ENCODE results near the gene DYSF.

The DYSF gene

GRCh38 chr2:71576541-71576940, 123.2 kb downstream of the DYSF start:
- Histone ChIP-seq H3K4me2 (ENCODE audit: insufficient read depth, low read length, poor library complexity, severe bottlenecking) (no peak overlapping the region), H3K4me3 (ENCODE audit: low read length in 2 of 2) (no peak overlapping the region), H2BK5ac (ENCODE audit: low read length) (peak overlapping the region; percentile 5), H2BK12ac (ENCODE audit: low read length) (no peak overlapping the region), H3K36me3 (replicated peaks in 1 of 2; ENCODE audit: control insufficient read depth in 2 of 2, insufficient read depth in 2 of 2, low read length in 2 of 2) (no peaks in the 10 kb centered on the region), H3K27ac (replicated peaks; ENCODE audit: low read length) (no peak overlapping the region), H3K23ac (ENCODE audit: low read depth, low read length, poor library complexity) (no peak overlapping the region), H3K9ac (ENCODE audit: low read depth, low read length, poor library complexity) (no peak overlapping the region), H3K27me3 (ENCODE audit: control insufficient read depth in 3 of 3, insufficient read depth in 3 of 3, low read depth in 1 of 3, low read length in 3 of 3) (no peaks in the 10 kb centered on the region), H3K14ac (ENCODE audit: low read length) (no peak overlapping the region), H2BK120ac (ENCODE audit: low read depth, low read length) (no peak overlapping the region), H3K9me3 (replicated peaks in 1 of 2; ENCODE audit: control insufficient read depth in 2 of 2, insufficient read depth in 1 of 2, low read depth in 1 of 2, low read length in 2 of 2) (no peaks in the 10 kb centered on the region), H2BK15ac (ENCODE audit: low read length) (no peak overlapping the region), H3K4ac (ENCODE audit: low read length) (no peak overlapping the region), H2AFZ (ENCODE audit: low read length) (no peak overlapping the region), H4K91ac (ENCODE audit: low read depth, low read length, poor library complexity) (no peak overlapping the region), H3K4me1 (ENCODE audit: control insufficient read depth in 2 of 2, insufficient read depth in 1 of 2, low read depth in 1 of 2, low read length in 2 of 2) (peaks cover 0 to 4% of the 10 kb centered on the region in 2 donors), H3K18ac (ENCODE audit: low read length) (peak overlapping the region; percentile 32), H4K8ac (ENCODE audit: low read depth, low read length) (no peak overlapping the region), H3K79me1 (ENCODE audit: low read depth, low read length) (peaks cover 3% of the 10 kb centered on the region), H2AK5ac (ENCODE audit: low read depth, low read length) (peak overlapping the region; percentile 71)
- no peak for DNase-seq (ENCODE audit: low spot score)
- WGBS, 2 donors (ENCODE audit: extremely low coverage in 2 of 2, insufficient read length in 2 of 2, insufficient replicate concordance in 1 of 2), result no CpG with 5 or more reads among the region's 16 CpGs

GRCh38 chr2:71577209-71577608, 123.8 kb downstream of the DYSF start:
- Histone ChIP-seq H3K79me1 (ENCODE audit: low read depth, low read length) (peaks cover 3% of the 10 kb centered on the region), H3K36me3 (replicated peaks in 1 of 2; ENCODE audit: control insufficient read depth in 2 of 2, insufficient read depth in 2 of 2, low read length in 2 of 2) (no peaks in the 10 kb centered on the region), H3K9ac (ENCODE audit: low read depth, low read length, poor library complexity) (peak overlapping the region; percentile 63), H3K9me3 (replicated peaks in 1 of 2; ENCODE audit: control insufficient read depth in 2 of 2, insufficient read depth in 1 of 2, low read depth in 1 of 2, low read length in 2 of 2) (no peaks in the 10 kb centered on the region), H3K18ac (ENCODE audit: low read length) (peak overlapping the region; percentile 69), H4K8ac (ENCODE audit: low read depth, low read length) (no peak overlapping the region), H2BK15ac (ENCODE audit: low read length) (no peak overlapping the region), H3K4me3 (ENCODE audit: low read length in 2 of 2) (no peak overlapping the region), H3K4ac (ENCODE audit: low read length) (peak overlapping the region; percentile 44), H2AK5ac (ENCODE audit: low read depth, low read length) (peak overlapping the region; percentile 74), H3K23ac (ENCODE audit: low read depth, low read length, poor library complexity) (peak overlapping the region; percentile 44), H4K91ac (ENCODE audit: low read depth, low read length, poor library complexity) (no peak overlapping the region), H3K4me2 (ENCODE audit: insufficient read depth, low read length, poor library complexity, severe bottlenecking) (no peak overlapping the region), H2BK12ac (ENCODE audit: low read length) (no peak overlapping the region), H2BK5ac (ENCODE audit: low read length) (peak overlapping the region; percentile 5), H3K27ac (replicated peaks; ENCODE audit: low read length) (no peak overlapping the region), H3K4me1 (ENCODE audit: control insufficient read depth in 2 of 2, insufficient read depth in 1 of 2, low read depth in 1 of 2, low read length in 2 of 2) (peaks cover 0 to 4% of the 10 kb centered on the region in 2 donors), H3K14ac (ENCODE audit: low read length) (peak overlapping the region; percentile 67), H2AFZ (ENCODE audit: low read length) (no peak overlapping the region), H2BK120ac (ENCODE audit: low read depth, low read length) (no peak overlapping the region), H3K27me3 (ENCODE audit: control insufficient read depth in 3 of 3, insufficient read depth in 3 of 3, low read depth in 1 of 3, low read length in 3 of 3) (no peaks in the 10 kb centered on the region)
- DNase-seq (ENCODE audit: low spot score), result no peak
- WGBS, 2 donors (ENCODE audit: extremely low coverage in 2 of 2, insufficient read length in 2 of 2, insufficient replicate concordance in 1 of 2), result 100% methylated on average over 2 to 3 of the region's 3 CpGs

GRCh38 chr2:71578767-71579342, 125.5 kb downstream of the DYSF start:
- Histone ChIP-seq H4K91ac (ENCODE audit: low read depth, low read length, poor library complexity) (no peak overlapping the region), H4K8ac (ENCODE audit: low read depth, low read length) (no peak overlapping the region), H3K9me3 (replicated peaks in 1 of 2; ENCODE audit: control insufficient read depth in 2 of 2, insufficient read depth in 1 of 2, low read depth in 1 of 2, low read length in 2 of 2) (no peaks in the 10 kb centered on the region), H3K4ac (ENCODE audit: low read length) (no peak overlapping the region), H2AFZ (ENCODE audit: low read length) (no peak overlapping the region), H2BK5ac (ENCODE audit: low read length) (peak overlapping the region; percentile 87), H3K9ac (ENCODE audit: low read depth, low read length, poor library complexity) (peak overlapping the region; percentile 74), H2BK120ac (ENCODE audit: low read depth, low read length) (no peak overlapping the region), H3K27me3 (ENCODE audit: control insufficient read depth in 3 of 3, insufficient read depth in 3 of 3, low read depth in 1 of 3, low read length in 3 of 3) (peaks cover 0 to 4% (median 0%) of the 10 kb centered on the region in 3 experiments), H3K14ac (ENCODE audit: low read length) (no peak overlapping the region), H3K27ac (replicated peaks; ENCODE audit: low read length) (no peak overlapping the region), H3K4me1 (ENCODE audit: control insufficient read depth in 2 of 2, insufficient read depth in 1 of 2, low read depth in 1 of 2, low read length in 2 of 2) (peaks cover 0 to 4% of the 10 kb centered on the region in 2 donors), H2BK12ac (ENCODE audit: low read length) (no peak overlapping the region), H3K79me1 (ENCODE audit: low read depth, low read length) (no peaks in the 10 kb centered on the region), H2AK5ac (ENCODE audit: low read depth, low read length) (peak overlapping the region; percentile 18), H2BK15ac (ENCODE audit: low read length) (peak overlapping the region; percentile 20), H3K4me3 (ENCODE audit: low read length in 2 of 2) (no peak overlapping the region), H3K36me3 (replicated peaks in 1 of 2; ENCODE audit: control insufficient read depth in 2 of 2, insufficient read depth in 2 of 2, low read length in 2 of 2) (no peaks in the 10 kb centered on the region), H3K4me2 (ENCODE audit: insufficient read depth, low read length, poor library complexity, severe bottlenecking) (no peak overlapping the region), H3K23ac (ENCODE audit: low read depth, low read length, poor library complexity) (peak overlapping the region; percentile 83), H3K18ac (ENCODE audit: low read length) (peak overlapping the region; percentile 77)
- DNase-seq (ENCODE audit: low spot score), result no peak
- no CpG with 5 or more reads among the region's 20 CpGs for WGBS, 2 donors (ENCODE audit: extremely low coverage in 2 of 2, insufficient read length in 2 of 2, insufficient replicate concordance in 1 of 2)

- Histone ChIP-seq H2BK5ac (ENCODE audit: low read length) (peak overlapping the region; percentile 80), H3K4me3 (ENCODE audit: low read length in 2 of 2) (no peak overlapping the region), H2BK15ac (ENCODE audit: low read length) (no peak overlapping the region), H2BK12ac (ENCODE audit: low read length) (no peak overlapping the region), H3K27ac (replicated peaks; ENCODE audit: low read length) (no peak overlapping the region), H3K18ac (ENCODE audit: low read length) (no peak overlapping the region), H3K4me1 (ENCODE audit: control insufficient read depth in 2 of 2, insufficient read depth in 1 of 2, low read depth in 1 of 2, low read length in 2 of 2) (peaks cover 0 to 4% of the 10 kb centered on the region in 2 donors), H3K4ac (ENCODE audit: low read length) (no peak overlapping the region), H3K36me3 (replicated peaks in 1 of 2; ENCODE audit: control insufficient read depth in 2 of 2, insufficient read depth in 2 of 2, low read length in 2 of 2) (no peaks in the 10 kb centered on the region), H3K14ac (ENCODE audit: low read length) (peak overlapping the region; percentile 61), H3K23ac (ENCODE audit: low read depth, low read length, poor library complexity) (no peak overlapping the region), H3K9ac (ENCODE audit: low read depth, low read length, poor library complexity) (no peak overlapping the region), H2AK5ac (ENCODE audit: low read depth, low read length) (no peak overlapping the region), H4K91ac (ENCODE audit: low read depth, low read length, poor library complexity) (no peak overlapping the region), H4K8ac (ENCODE audit: low read depth, low read length) (no peak overlapping the region), H3K4me2 (ENCODE audit: insufficient read depth, low read length, poor library complexity, severe bottlenecking) (no peak overlapping the region), H3K9me3 (replicated peaks in 1 of 2; ENCODE audit: control insufficient read depth in 2 of 2, insufficient read depth in 1 of 2, low read depth in 1 of 2, low read length in 2 of 2) (no peaks in the 10 kb centered on the region), H3K27me3 (ENCODE audit: control insufficient read depth in 3 of 3, insufficient read depth in 3 of 3, low read depth in 1 of 3, low read length in 3 of 3) (peaks cover 0 to 17% (median 0%) of the 10 kb centered on the region in 3 experiments), H3K79me1 (ENCODE audit: low read depth, low read length) (no peaks in the 10 kb centered on the region), H2AFZ (ENCODE audit: low read length) (no peak overlapping the region), H2BK120ac (ENCODE audit: low read depth, low read length) (no peak overlapping the region)
- DNase-seq (ENCODE audit: low spot score), result no peak
- no CpG with 5 or more reads among the region's 10 CpGs for WGBS, 2 donors (ENCODE audit: extremely low coverage in 2 of 2, insufficient read length in 2 of 2, insufficient replicate concordance in 1 of 2)
Observed at GRCh38 chr2:71581026-71581425, 127.7 kb downstream of the DYSF start.
